GM19467 (cell line): Measurements from ENCODE around the gene KRT78.
"Not testable (repeated sequence)": the region's sequence is repeated elsewhere in the genome, so short reads cannot be mapped to it uniquely, and the experiment has no call there.

Experiments used
- ATAC-seq: cut with Tn5 transposase; IDR thresholded peaks from one replicate; pipeline ENCODE4 v1.9.1; 2021; ENCODE audit warnings: mild to moderate bottlenecking, moderate library complexity; ENCODE audit not compliant: unreplicated experiment

KRT78 gene

GRCh38 chr12:52848661-52849255 lies at the start of gene KRT78:
Gene KRT78 (minus strand): TSS chr12:52848994. CDS start chr12:52848930, 64 bp downstream.
- no peak for ATAC-seq

- ATAC-seq = no peak
Measured at GRCh38 chr12:52896190-52897100, 47.7 kb upstream of the KRT78 start.

- ATAC-seq = no peak
Measured at GRCh38 chr12:52895726-52896189, 47.0 kb upstream of the KRT78 start.

GRCh38 chr12:52892974-52893373 lies 44.2 kb upstream of the KRT78 start:
- ATAC-seq = no peak

GRCh38 chr12:52892207-52892852 lies 43.5 kb upstream of the KRT78 start:
- ATAC-seq = no peak

- ATAC-seq = no peak
Measured at GRCh38 chr12:52891044-52891443, 42.2 kb upstream of the KRT78 start.

- ATAC-seq = no peak
Measured at GRCh38 chr12:52890417-52890816, 41.6 kb upstream of the KRT78 start.

- ATAC-seq = no peak
Measured at GRCh38 chr12:52884526-52885293, 35.9 kb upstream of the KRT78 start.

- not testable (repeated sequence) for ATAC-seq
Measured at GRCh38 chr12:52880499-52880898, 31.7 kb upstream of the KRT78 start.

- ATAC-seq = no peak
Measured at GRCh38 chr12:52879394-52880351, 30.9 kb upstream of the KRT78 start.

GRCh38 chr12:52878507-52879393 lies 30.0 kb upstream of the KRT78 start:
- ATAC-seq = no peak

GRCh38 chr12:52877242-52877641 lies 28.4 kb upstream of the KRT78 start:
- ATAC-seq = no peak

GRCh38 chr12:52876372-52876771 lies 27.6 kb upstream of the KRT78 start:
- ATAC-seq = no peak

GRCh38 chr12:52874573-52875435 lies 26.0 kb upstream of the KRT78 start:
- ATAC-seq = no peak

GRCh38 chr12:52873832-52874572 lies 25.2 kb upstream of the KRT78 start:
- no peak for ATAC-seq

- no peak for ATAC-seq
Measured at GRCh38 chr12:52873513-52873831, 24.7 kb upstream of the KRT78 start.

- ATAC-seq = no peak
Measured at GRCh38 chr12:52872644-52873389, 24.0 kb upstream of the KRT78 start.
